Putamen (tissue), 1 donor: ENCODE measurements around the gene PCSK2.

Source experiments
- DNase-seq: peaks from one replicate; pipeline ENCODE4 v3.0.0-alpha.2; 2016; ENCODE audit warnings: low spot score

PCSK2 gene

GRCh38 chr20:17479063-17479657 lies 252.3 kb downstream of the PCSK2 start:
- DNase-seq = no peak

GRCh38 chr20:17480696-17481095 lies 253.9 kb downstream of the PCSK2 start:
- no peak for DNase-seq

GRCh38 chr20:17481661-17482060 lies 254.8 kb downstream of the PCSK2 start:
- no peak for DNase-seq

GRCh38 chr20:17482536-17482935 lies 255.7 kb downstream of the PCSK2 start:
- DNase-seq = no peak

GRCh38 chr20:17485017-17485416 lies 258.2 kb downstream of the PCSK2 start:
- no peak for DNase-seq

- DNase-seq = no peak
Observed at GRCh38 chr20:17488916-17489600, 262.2 kb downstream of the PCSK2 start.

- DNase-seq = no peak
Observed at GRCh38 chr20:17490501-17490900, 263.7 kb downstream of the PCSK2 start.

- no peak for DNase-seq
Observed at GRCh38 chr20:17491041-17491440, 264.2 kb downstream of the PCSK2 start.

GRCh38 chr20:17491488-17491887 lies 264.6 kb downstream of the PCSK2 start:
- no peak for DNase-seq

- DNase-seq = no peak
Observed at GRCh38 chr20:17493173-17493572, 266.3 kb downstream of the PCSK2 start.

- DNase-seq = no peak
Observed at GRCh38 chr20:17494201-17494600, 267.4 kb downstream of the PCSK2 start.

GRCh38 chr20:17495826-17496225 lies 269.0 kb downstream of the PCSK2 start:
- no peak for DNase-seq

- DNase-seq = no peak
Observed at GRCh38 chr20:17497821-17498580, 271.2 kb downstream of the PCSK2 start.

GRCh38 chr20:17498641-17499040 lies 271.8 kb downstream of the PCSK2 start:
- DNase-seq = no peak

- no peak for DNase-seq
Observed at GRCh38 chr20:17499041-17499440, 272.2 kb downstream of the PCSK2 start.

GRCh38 chr20:17500271-17500670 lies 273.4 kb downstream of the PCSK2 start:
- no peak for DNase-seq

- no peak for DNase-seq
Observed at GRCh38 chr20:17500826-17501225, 274.0 kb downstream of the PCSK2 start.

- no peak for DNase-seq
Observed at GRCh38 chr20:17501701-17502100, 274.9 kb downstream of the PCSK2 start.

GRCh38 chr20:17502105-17502504 lies 275.3 kb downstream of the PCSK2 start:
- no peak for DNase-seq

GRCh38 chr20:17503301-17504065 lies 276.6 kb downstream of the PCSK2 start:
- no peak for DNase-seq

- no peak for DNase-seq
Observed at GRCh38 chr20:17504066-17504897, 277.4 kb downstream of the PCSK2 start.
